Neural progenitor cell (in vitro differentiated cells): Measurements from ENCODE around the gene CAMKMT. TPM values are rescaled to one million over a fixed set of nuclear protein-coding genes. Genes with fewer than 3 reads are reported as not detected.

ENCODE experiments used
- DNase-seq: peaks from one replicate; pipeline ENCODE4 v3.0.0-alpha.2; 2016; ENCODE audit warnings: low spot score
- H2AFZ ChIP-seq: fragments of 200-600 bp; sonication (generic); replicated peaks from 2 replicates; pipeline ENCODE4 v1.6.1; 2016; ENCODE audit warnings: antibody characterized with exemption
- H3F3A ChIP-seq: fragments of 200-600 bp; sonication (generic); 2 replicates; pipeline ENCODE4 v1.6.1; 2016; ENCODE audit warnings: antibody characterized with exemption, low read depth
- H3K27ac ChIP-seq: fragments of 200-600 bp; sonication (generic); 2 replicates; pipeline ENCODE4 v1.5.1; 2016; ENCODE audit warnings: mild to moderate bottlenecking
- H3K27me3 ChIP-seq: fragments of 200-600 bp; sonication (generic); 2 replicates; pipeline ENCODE4 v1.6.1; 2016; ENCODE audit warnings: mild to moderate bottlenecking, moderate library complexity
- H3K36me3 ChIP-seq: fragments of 200-600 bp; sonication (generic); 2 replicates; pipeline ENCODE4 v1.5.1; 2016
- H3K4me1 ChIP-seq: fragments of 200-600 bp; sonication (generic); 2 replicates; pipeline ENCODE4 v1.6.1; 2016; ENCODE audit warnings: mixed run types
- H3K4me2 ChIP-seq: fragments of 200-600 bp; sonication (generic); 2 replicates; pipeline ENCODE4 v1.6.1; 2016
- H3K4me3 ChIP-seq: fragments of 200-600 bp; sonication (generic); 2 replicates; pipeline ENCODE4 v1.5.1; 2016
- H3K79me2 ChIP-seq: fragments of 200-600 bp; sonication (generic); 2 replicates; pipeline ENCODE4 v1.6.1; 2016; ENCODE audit warnings: low read depth
- H3K9ac ChIP-seq: fragments of 200-600 bp; sonication (generic); 2 replicates; pipeline ENCODE4 v1.6.1; 2016
- H3K9me3 ChIP-seq: fragments of 200-600 bp; sonication (generic); 2 replicates; pipeline ENCODE4 v1.5.1; 2016; ENCODE audit warnings: low read depth
- H4K20me1 ChIP-seq: fragments of 200-600 bp; sonication (generic); 2 replicates; pipeline ENCODE4 v1.6.1; 2016; ENCODE audit warnings: low read depth
- H3K27ac Mint-ChIP-seq: 3 replicates; pipeline ENCODE4 v1.8.0; 2021; ENCODE audit warnings: mixed read lengths
- H3K27me3 Mint-ChIP-seq: 2 replicates; pipeline ENCODE4 v1.8.0; 2022; ENCODE audit warnings: low read depth, mild to moderate bottlenecking, inconsistent platforms, moderate library complexity, mixed read lengths; ENCODE audit not compliant: insufficient read depth
- H3K36me3 Mint-ChIP-seq: 3 replicates; pipeline ENCODE4 v1.8.0; 2021; ENCODE audit warnings: mixed read lengths
- H3K4me1 Mint-ChIP-seq: 3 replicates; pipeline ENCODE4 v1.8.0; 2021; ENCODE audit warnings: mixed read lengths
- H3K4me3 Mint-ChIP-seq: 3 replicates; pipeline ENCODE4 v1.8.0; 2021; ENCODE audit warnings: mild to moderate bottlenecking, moderate library complexity, mixed read lengths
- H3K9me3 Mint-ChIP-seq: 3 replicates; pipeline ENCODE4 v1.8.0; 2020; ENCODE audit warnings: mixed read lengths
- CTCF ChIP-seq: fragments of 200-600 bp; sonication (generic); IDR thresholded peaks from 2 replicates; pipeline ENCODE4 v1.5.1; 2017; ENCODE audit warnings: antibody characterized with exemption, mild to moderate bottlenecking
- EZH2 ChIP-seq: fragments of 200-600 bp; sonication (generic); IDR thresholded peaks from 2 replicates; pipeline ENCODE4 v1.6.1; 2017; ENCODE audit warnings: antibody characterized with exemption, mild to moderate bottlenecking, moderate library complexity
- EZH2phosphoT487 ChIP-seq: fragments of 200-600 bp; sonication (generic); IDR thresholded peaks from 2 replicates; pipeline ENCODE4 v1.6.1; 2017; ENCODE audit warnings: antibody characterized with exemption
- total RNA-seq: library from RNA; depleted of rRNA; stranded (reverse); fragments of >200 nt; gene quantifications from 2 replicates; pipeline ENCODE4 v1.2.3, GENCODE V29; 2015; ENCODE audit warnings: low replicate concordance

Gene CAMKMT
- total RNA-seq, 1 donor from 2014 or later, result 28.5 TPM

- Mint-ChIP-seq H3K27me3 (no peaks in the 10 kb centered on the region), H3K4me3 (no peak overlapping the region), H3K4me1 (peaks cover 10% of the 10 kb centered on the region), H3K36me3 (no peaks in the 10 kb centered on the region), H3K27ac (no peak overlapping the region), H3K9me3 (no peaks in the 10 kb centered on the region)
- Histone ChIP-seq H3K9ac (no peak overlapping the region), H3K4me2 (no peak overlapping the region), H3K4me1 (peaks cover 19% of the 10 kb centered on the region), H3K36me3 (no peaks in the 10 kb centered on the region), H2AFZ (no peak overlapping the region), H3K27ac (no peak overlapping the region), H3F3A (peaks cover 7% of the 10 kb centered on the region), H3K27me3 (no peaks in the 10 kb centered on the region), H4K20me1 (no peaks in the 10 kb centered on the region), H3K79me2 (no peaks in the 10 kb centered on the region), H3K9me3 (no peaks in the 10 kb centered on the region), H3K4me3 (no peak overlapping the region)
- no peak for DNase-seq
- TF ChIP-seq EZH2phosphoT487, result no peak
- TF ChIP-seq CTCF, result no peak
- TF ChIP-seq EZH2, result no peak
Observed at GRCh38 chr2:44639399-44639798, 277.7 kb downstream of the CAMKMT start.

GRCh38 chr2:44642123-44642857, 280.5 kb downstream of the CAMKMT start:
- TF ChIP-seq EZH2phosphoT487 (no peak), EZH2 (no peak)
- Histone ChIP-seq H3F3A (peaks cover 22% of the 10 kb centered on the region), H2AFZ (no peak overlapping the region), H3K4me1 (peaks cover 26% of the 10 kb centered on the region), H3K4me3 (no peak overlapping the region), H3K27me3 (no peaks in the 10 kb centered on the region), H4K20me1 (no peaks in the 10 kb centered on the region), H3K36me3 (no peaks in the 10 kb centered on the region), H3K9me3 (no peaks in the 10 kb centered on the region), H3K79me2 (no peaks in the 10 kb centered on the region), H3K27ac (no peak overlapping the region), H3K4me2 (no peak overlapping the region), H3K9ac (no peak overlapping the region)
- Mint-ChIP-seq H3K9me3 (no peaks in the 10 kb centered on the region), H3K36me3 (no peaks in the 10 kb centered on the region), H3K4me3 (no peak overlapping the region), H3K27ac (no peak overlapping the region), H3K4me1 (peaks cover 10% of the 10 kb centered on the region), H3K27me3 (no peaks in the 10 kb centered on the region)
- no peak for DNase-seq

GRCh38 chr2:44645937-44646336, 284.2 kb downstream of the CAMKMT start:
- peaks cover 22% of the 10 kb centered on the region for H3K4me1 ChIP-seq
- H3K4me2 ChIP-seq, result no peak overlapping the region
- no peak for TF ChIP-seq CTCF
- TF ChIP-seq EZH2phosphoT487, result no peak
- no peak for TF ChIP-seq EZH2
- no peaks in the 10 kb centered on the region for H3K27me3 Mint-ChIP-seq
- H3K4me3 Mint-ChIP-seq, result no peak overlapping the region
- no peaks in the 10 kb centered on the region for H3K9me3 ChIP-seq
- H3K4me1 Mint-ChIP-seq, result no peaks in the 10 kb centered on the region
- no peak for DNase-seq
- H3K36me3 ChIP-seq, result no peaks in the 10 kb centered on the region
- H3K4me3 ChIP-seq, result no peak overlapping the region
- H3K9me3 Mint-ChIP-seq, result no peaks in the 10 kb centered on the region
- no peaks in the 10 kb centered on the region for H3K27me3 ChIP-seq
- no peaks in the 10 kb centered on the region for H3K79me2 ChIP-seq
- H3K27ac Mint-ChIP-seq, result no peak overlapping the region
- H4K20me1 ChIP-seq, result no peaks in the 10 kb centered on the region
- peaks cover 24% of the 10 kb centered on the region for H3F3A ChIP-seq
- no peak overlapping the region for H2AFZ ChIP-seq
- H3K27ac ChIP-seq, result no peak overlapping the region
- no peaks in the 10 kb centered on the region for H3K36me3 Mint-ChIP-seq
- H3K9ac ChIP-seq, result no peak overlapping the region

GRCh38 chr2:44649381-44649780, 287.6 kb downstream of the CAMKMT start:
- H4K20me1 ChIP-seq, result no peaks in the 10 kb centered on the region
- peaks cover 2% of the 10 kb centered on the region for H3K27me3 Mint-ChIP-seq
- H3F3A ChIP-seq, result peaks cover 39% of the 10 kb centered on the region
- no peak overlapping the region for H2AFZ ChIP-seq
- H3K27ac ChIP-seq, result no peak overlapping the region
- DNase-seq, result no peak
- H3K9me3 ChIP-seq, result no peaks in the 10 kb centered on the region
- TF ChIP-seq CTCF, result no peak
- TF ChIP-seq EZH2, result no peak
- no peak for TF ChIP-seq EZH2phosphoT487
- no peaks in the 10 kb centered on the region for H3K27me3 ChIP-seq
- H3K79me2 ChIP-seq, result peaks cover 6% of the 10 kb centered on the region
- no peak overlapping the region for H3K4me2 ChIP-seq
- H3K36me3 Mint-ChIP-seq, result no peaks in the 10 kb centered on the region
- no peaks in the 10 kb centered on the region for H3K36me3 ChIP-seq
- no peak overlapping the region for H3K27ac Mint-ChIP-seq
- no peak overlapping the region for H3K4me3 Mint-ChIP-seq
- H3K9ac ChIP-seq, result no peak overlapping the region
- no peaks in the 10 kb centered on the region for H3K9me3 Mint-ChIP-seq
- peaks cover 9% of the 10 kb centered on the region for H3K4me1 Mint-ChIP-seq
- peaks cover 40% of the 10 kb centered on the region for H3K4me1 ChIP-seq
- no peak overlapping the region for H3K4me3 ChIP-seq
